ENCODE data around the gene TMEM18.

DNA sequence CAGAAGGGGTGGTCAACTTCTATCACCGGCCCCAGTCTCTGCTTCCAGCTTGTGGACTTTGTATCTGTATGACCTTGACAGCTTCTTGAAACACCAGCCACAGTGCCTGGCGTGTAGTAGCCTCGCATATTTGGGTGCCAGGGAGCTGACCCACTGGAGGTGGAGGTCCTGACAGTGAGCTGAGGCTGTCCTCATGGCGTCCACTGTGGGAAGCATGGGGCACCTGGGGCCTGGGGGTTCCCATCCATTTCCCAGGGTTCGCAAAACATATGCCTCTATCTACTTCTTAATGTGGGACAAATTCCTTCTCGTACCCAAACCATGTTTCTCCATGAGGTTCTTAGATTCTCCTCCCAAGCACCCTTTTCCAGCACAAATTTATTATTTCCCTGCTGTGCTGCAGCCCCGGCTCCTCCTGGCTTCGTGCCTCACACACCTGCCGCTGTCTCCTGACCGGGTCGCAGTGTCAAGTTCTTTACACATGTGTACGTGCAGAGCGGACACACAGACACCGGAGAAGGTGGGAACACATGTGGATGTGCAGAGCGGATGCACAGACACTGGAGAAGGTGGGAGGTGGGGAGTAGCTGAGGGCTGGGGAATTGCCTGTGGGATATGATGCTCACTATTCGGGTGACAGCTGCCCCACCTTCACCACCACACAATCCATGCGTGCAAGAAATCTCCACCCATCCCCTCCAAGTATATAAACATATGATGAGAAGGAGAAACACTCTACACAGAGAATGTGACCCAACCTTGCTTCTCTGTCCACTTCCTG lies 23.4 kb downstream of the TMEM18 start:
- TF ChIP-seq POLR2A (IDR thresholded peaks at IDR 0.05), result no peak
- TF ChIP-seq, protein P1, sequence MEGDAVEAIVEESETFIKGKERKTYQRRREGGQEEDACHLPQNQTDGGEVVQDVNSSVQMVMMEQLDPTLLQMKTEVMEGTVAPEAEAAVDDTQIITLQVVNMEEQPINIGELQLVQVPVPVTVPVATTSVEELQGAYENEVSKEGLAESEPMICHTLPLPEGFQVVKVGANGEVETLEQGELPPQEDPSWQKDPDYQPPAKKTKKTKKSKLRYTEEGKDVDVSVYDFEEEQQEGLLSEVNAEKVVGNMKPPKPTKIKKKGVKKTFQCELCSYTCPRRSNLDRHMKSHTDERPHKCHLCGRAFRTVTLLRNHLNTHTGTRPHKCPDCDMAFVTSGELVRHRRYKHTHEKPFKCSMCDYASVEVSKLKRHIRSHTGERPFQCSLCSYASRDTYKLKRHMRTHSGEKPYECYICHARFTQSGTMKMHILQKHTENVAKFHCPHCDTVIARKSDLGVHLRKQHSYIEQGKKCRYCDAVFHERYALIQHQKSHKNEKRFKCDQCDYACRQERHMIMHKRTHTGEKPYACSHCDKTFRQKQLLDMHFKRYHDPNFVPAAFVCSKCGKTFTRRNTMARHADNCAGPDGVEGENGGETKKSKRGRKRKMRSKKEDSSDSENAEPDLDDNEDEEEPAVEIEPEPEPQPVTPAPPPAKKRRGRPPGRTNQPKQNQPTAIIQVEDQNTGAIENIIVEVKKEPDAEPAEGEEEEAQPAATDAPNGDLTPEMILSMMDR (IDR thresholded peaks at IDR 0.05), result no peak
